ENCODE data around the gene CA5A. TPM values are rescaled to one million over a fixed set of nuclear protein-coding genes. Genes with fewer than 3 reads are reported as not detected.
"Not testable (repeated sequence)": the region's sequence is repeated elsewhere in the genome, so short reads cannot be mapped to it uniquely, and the experiment has no call there.

Gene CA5A
- total RNA-seq, 1 experiment from 2014 or later, result not detected

DNA sequence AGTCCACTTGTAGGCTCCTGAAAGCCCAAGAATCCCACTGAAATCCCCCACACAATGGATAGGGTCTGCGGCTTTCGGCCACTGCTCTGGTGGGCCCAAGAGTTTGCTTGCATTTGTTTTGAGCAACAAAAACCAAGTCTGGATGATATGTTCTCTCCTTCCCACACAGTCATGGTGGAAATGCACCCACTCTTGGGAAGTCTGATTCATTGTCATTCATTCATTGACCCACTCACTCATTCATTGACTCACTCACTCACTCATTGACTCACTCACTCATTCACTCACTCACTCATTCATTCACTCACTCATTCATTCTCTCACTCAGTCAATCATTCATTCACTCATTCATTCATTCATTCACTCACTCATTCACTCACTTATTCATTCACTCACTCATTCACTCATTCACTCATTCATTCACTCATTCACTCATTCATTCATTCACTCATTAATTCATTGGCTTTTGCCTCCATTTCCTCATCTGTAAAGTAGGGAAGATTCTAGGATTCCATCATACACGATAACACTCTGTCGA lies 2.2 kb upstream of the CA5A start:
- POLR2A ChIA-PET, result no interaction called here
- BruUV-seq (replicated peaks), result no TSS peak
- no peak for DNase-seq (ENCODE audit: unreplicated experiment)
- H3K4me1 Mint-ChIP-seq (ENCODE audit: insufficient read depth, unreplicated experiment), result no peaks in the 10 kb centered on the region
- H3K36me3 Mint-ChIP-seq (ENCODE audit: insufficient read depth, unreplicated experiment), result no peaks in the 10 kb centered on the region
- H3K27me3 Mint-ChIP-seq (ENCODE audit: insufficient read depth, unreplicated experiment), result peaks cover 33% of the 10 kb centered on the region
- H3K4me3 Mint-ChIP-seq (ENCODE audit: unreplicated experiment), result no peak overlapping the region
- TF ChIP-seq CTCF (IDR thresholded peaks at IDR 0.05; ENCODE audit: unreplicated experiment), result no peak
- no peak overlapping the region for H3K27ac Mint-ChIP-seq (ENCODE audit: low read depth, unreplicated experiment)
- intact Hi-C loops (cut with micrococcal nuclease), result no loop called here
- CTCF ChIA-PET, result interaction anchor here (0.5 to 1.1 kb wide), 3 partner anchors 30 to 1376 kb away, joined by 3 to 4 read pairs (median 3); no protein-coding TSS in a partner anchor
- peaks cover 13% of the 10 kb centered on the region for H3K9me3 Mint-ChIP-seq (ENCODE audit: unreplicated experiment)

DNA sequence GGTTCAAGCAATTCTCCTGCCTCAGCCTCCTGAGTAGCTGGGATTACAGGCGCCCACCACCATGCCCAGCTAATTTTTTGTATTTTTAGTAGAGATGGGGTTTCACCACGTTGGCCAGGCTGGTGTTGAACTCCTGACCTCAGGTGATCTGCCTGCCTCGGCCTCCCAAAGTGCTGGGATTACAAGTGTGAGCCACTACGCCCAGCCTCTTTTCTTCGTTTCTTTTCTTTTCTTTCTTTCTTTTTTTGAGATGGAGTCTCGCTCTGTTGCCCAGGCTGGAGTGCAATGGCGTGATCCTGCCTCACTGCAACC lies 858 bp upstream of the CA5A start:
- CTCF ChIA-PET; H3K4me3 Mint-ChIP-seq (ENCODE audit: unreplicated experiment); H3K4me1 Mint-ChIP-seq (ENCODE audit: insufficient read depth, unreplicated experiment); H3K27ac Mint-ChIP-seq (ENCODE audit: low read depth, unreplicated experiment); intact Hi-C loops (cut with micrococcal nuclease); POLR2A ChIA-PET; H3K36me3 Mint-ChIP-seq (ENCODE audit: insufficient read depth, unreplicated experiment); DNase-seq (ENCODE audit: unreplicated experiment); BruUV-seq (replicated peaks): not testable (repeated sequence)
- peaks cover 13% of the 10 kb centered on the region for H3K9me3 Mint-ChIP-seq (ENCODE audit: unreplicated experiment)
- H3K27me3 Mint-ChIP-seq (ENCODE audit: insufficient read depth, unreplicated experiment), result peaks cover 33% of the 10 kb centered on the region

- H3K36me3 Mint-ChIP-seq (ENCODE audit: insufficient read depth, unreplicated experiment); DNase-seq (ENCODE audit: unreplicated experiment); intact Hi-C loops (cut with micrococcal nuclease); H3K27ac Mint-ChIP-seq (ENCODE audit: low read depth, unreplicated experiment); H3K4me3 Mint-ChIP-seq (ENCODE audit: unreplicated experiment); H3K4me1 Mint-ChIP-seq (ENCODE audit: insufficient read depth, unreplicated experiment); BruUV-seq (replicated peaks); CTCF ChIA-PET: not testable (repeated sequence)
- H3K27me3 Mint-ChIP-seq (ENCODE audit: insufficient read depth, unreplicated experiment), result peaks cover 33% of the 10 kb centered on the region
- POLR2A ChIA-PET, result interaction anchor here (0.7 kb wide), 1 partner anchor 71 kb away, joined by 3 read pairs; no protein-coding TSS in a partner anchor
- peaks cover 13% of the 10 kb centered on the region for H3K9me3 Mint-ChIP-seq (ENCODE audit: unreplicated experiment)
Observed at GRCh38 chr16:87936016-87936374, 334 bp downstream of the CA5A start.

GRCh38 chr16:87934752-87935425 lies 1.4 kb downstream of the CA5A start:
- intact Hi-C loops (cut with micrococcal nuclease); H3K27ac Mint-ChIP-seq (ENCODE audit: low read depth, unreplicated experiment); H3K4me1 Mint-ChIP-seq (ENCODE audit: insufficient read depth, unreplicated experiment); POLR2A ChIA-PET; BruUV-seq (replicated peaks); H3K4me3 Mint-ChIP-seq (ENCODE audit: unreplicated experiment); H3K36me3 Mint-ChIP-seq (ENCODE audit: insufficient read depth, unreplicated experiment); DNase-seq (ENCODE audit: unreplicated experiment): not testable (repeated sequence)
- Mint-ChIP-seq H3K27me3 (ENCODE audit: insufficient read depth, unreplicated experiment) (peaks cover 30% of the 10 kb centered on the region), H3K9me3 (ENCODE audit: unreplicated experiment) (peaks cover 13% of the 10 kb centered on the region)
- CTCF ChIA-PET, result interaction anchor here (0.7 kb wide), 1 partner anchor 625 kb away, joined by 4 read pairs; no protein-coding TSS in a partner anchor

- H3K4me3 Mint-ChIP-seq (ENCODE audit: unreplicated experiment), result no peak overlapping the region
- DNase-seq (ENCODE audit: unreplicated experiment), result no peak
- H3K27me3 Mint-ChIP-seq (ENCODE audit: insufficient read depth, unreplicated experiment), result peaks cover 13% of the 10 kb centered on the region
- CTCF ChIA-PET, result no interaction called here
- intact Hi-C loops (cut with micrococcal nuclease), result no loop called here
- POLR2A ChIA-PET, result no interaction called here
- no peaks in the 10 kb centered on the region for H3K9me3 Mint-ChIP-seq (ENCODE audit: unreplicated experiment)
- H3K4me1 Mint-ChIP-seq (ENCODE audit: insufficient read depth, unreplicated experiment), result no peaks in the 10 kb centered on the region
- H3K36me3 Mint-ChIP-seq (ENCODE audit: insufficient read depth, unreplicated experiment), result no peaks in the 10 kb centered on the region
- no TSS peak for BruUV-seq (replicated peaks)
- TF ChIP-seq CTCF (IDR thresholded peaks at IDR 0.05; ENCODE audit: unreplicated experiment), result no peak
- H3K27ac Mint-ChIP-seq (ENCODE audit: low read depth, unreplicated experiment), result no peak overlapping the region
Observed at GRCh38 chr16:87933140-87933495, 3.2 kb downstream of the CA5A start.

- H3K36me3 Mint-ChIP-seq (ENCODE audit: insufficient read depth, unreplicated experiment); POLR2A ChIA-PET; DNase-seq (ENCODE audit: unreplicated experiment); BruUV-seq (replicated peaks); H3K4me1 Mint-ChIP-seq (ENCODE audit: insufficient read depth, unreplicated experiment); intact Hi-C loops (cut with micrococcal nuclease); CTCF ChIA-PET; H3K4me3 Mint-ChIP-seq (ENCODE audit: unreplicated experiment); H3K27ac Mint-ChIP-seq (ENCODE audit: low read depth, unreplicated experiment); H3K9me3 Mint-ChIP-seq (ENCODE audit: unreplicated experiment): not testable (repeated sequence)
- peaks cover 11% of the 10 kb centered on the region for H3K27me3 Mint-ChIP-seq (ENCODE audit: insufficient read depth, unreplicated experiment)
Observed at GRCh38 chr16:87932475-87933139, 3.7 kb downstream of the CA5A start.

Measured in MCF 10A (cell line).